ENCODE measurements around the gene RAD52.

DNA sequence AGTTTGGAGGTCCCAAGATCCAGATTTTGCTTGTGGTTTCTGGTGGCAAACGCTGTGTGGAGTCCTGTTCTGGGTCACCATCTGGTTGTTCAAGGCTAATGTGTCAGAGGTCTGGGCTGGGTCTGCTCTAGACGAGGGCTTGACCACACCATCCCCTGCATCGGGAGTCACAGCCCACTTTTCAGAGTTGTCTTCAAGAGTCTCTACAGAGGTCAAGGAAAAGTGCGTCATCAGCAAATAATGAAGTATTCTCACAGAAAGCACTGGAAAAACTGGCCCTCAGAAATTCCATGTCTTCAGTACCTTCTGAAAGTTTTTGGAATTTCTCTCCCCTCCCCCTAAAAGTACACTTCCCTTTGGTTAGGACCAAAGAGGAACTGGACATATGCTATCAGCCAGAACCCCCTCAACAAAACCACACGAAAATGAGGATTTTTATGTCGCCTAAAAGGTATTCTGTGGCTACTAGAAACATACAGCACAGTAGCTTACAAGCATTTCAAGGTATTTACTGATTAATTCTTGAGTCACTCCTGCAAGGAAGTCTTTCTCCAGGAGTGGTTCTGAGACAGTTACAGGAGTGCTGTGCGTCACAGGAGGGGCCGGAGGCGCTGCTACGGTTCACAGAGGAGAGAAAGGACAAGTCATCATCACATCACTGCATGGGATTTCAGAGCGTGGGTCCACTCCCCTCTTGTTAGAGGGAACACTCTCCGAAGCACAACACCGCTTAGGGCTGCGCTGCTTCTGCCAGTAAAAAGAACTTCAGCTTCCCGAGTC, 35.4 kb downstream of the RAD52 start:
- TF ChIP-seq SUZ12 (IDR thresholded peaks at IDR 0.05), result no peak
- no peak for TF ChIP-seq FOXK2 (IDR thresholded peaks at IDR 0.05)
- TF ChIP-seq ZNF384 (IDR thresholded peaks at IDR 0.05), result no peak
- TF ChIP-seq SP1 (IDR thresholded peaks at IDR 0.05), result no peak
- no peak for TF ChIP-seq FOXM1 (IDR thresholded peaks at IDR 0.05; ENCODE audit: borderline replicate concordance)

All from HEK293T (cell line).